ENCODE results near the gene DDX41. TPM values are rescaled to one million over a fixed set of nuclear protein-coding genes. Genes with fewer than 3 reads are reported as not detected.

Gene DDX41
- total and polyA plus RNA-seq, 2 of the 13 experiments (the other 11 are each of a cell fraction or from before 2014, with no cell fraction given), result 62.8 to 105 TPM

DNA sequence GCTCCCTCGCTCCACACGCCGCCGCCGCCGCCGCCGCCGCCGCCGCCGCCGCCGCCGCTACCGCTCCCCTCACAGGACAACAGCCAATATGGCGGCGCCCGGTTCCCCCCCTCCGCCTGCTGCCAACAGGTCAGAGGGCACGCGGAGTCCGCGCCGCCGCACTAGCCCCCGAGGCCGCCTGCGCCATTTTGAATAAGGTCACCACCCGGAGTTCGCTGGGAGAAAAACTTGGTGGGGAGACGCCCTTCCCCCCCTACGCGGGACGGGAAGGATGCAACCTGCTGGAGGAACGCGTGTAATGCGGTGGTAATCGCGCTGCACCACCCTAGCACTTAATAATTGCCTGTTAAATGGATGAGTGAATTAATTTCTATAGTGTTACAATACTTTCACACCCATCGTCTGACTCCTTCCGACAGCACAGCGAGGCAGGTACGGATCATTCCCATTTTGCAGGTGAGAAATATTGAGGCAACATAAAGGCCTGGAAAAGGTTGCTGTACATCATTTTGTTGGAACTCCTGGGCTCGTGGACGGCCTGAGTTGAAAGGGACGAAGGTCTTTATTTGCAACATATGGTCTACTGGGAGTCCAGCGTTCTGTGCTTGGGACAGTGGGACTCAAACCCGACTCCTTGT lies 37.8 kb upstream of the DDX41 start, which contains the start of gene FAM193B (continued):
- TF ChIP-seq SIN3A (IDR thresholded peaks at IDR 0.05; ENCODE audit: borderline replicate concordance, low read depth, low read length), result peak; percentile 54; the same call in 1 of the 2 replicates
- TF ChIP-seq, protein P1, sequence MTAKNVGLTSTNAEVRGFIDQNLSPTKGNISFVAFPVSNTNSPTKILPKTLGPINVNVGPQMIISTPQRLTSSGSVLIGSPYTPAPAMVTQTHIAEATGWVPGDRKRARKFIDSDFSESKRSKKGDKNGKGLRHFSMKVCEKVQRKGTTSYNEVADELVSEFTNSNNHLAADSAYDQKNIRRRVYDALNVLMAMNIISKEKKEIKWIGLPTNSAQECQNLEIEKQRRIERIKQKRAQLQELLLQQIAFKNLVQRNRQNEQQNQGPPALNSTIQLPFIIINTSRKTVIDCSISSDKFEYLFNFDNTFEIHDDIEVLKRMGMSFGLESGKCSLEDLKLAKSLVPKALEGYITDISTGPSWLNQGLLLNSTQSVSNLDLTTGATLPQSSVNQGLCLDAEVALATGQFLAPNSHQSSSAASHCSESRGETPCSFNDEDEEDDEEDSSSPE (CRISPR knock-in tag; IDR thresholded peaks at IDR 0.05), result peak; percentile 50; the same call in 1 of the 2 replicates
- TF ChIP-seq PHF21A (CRISPR knock-in tag; IDR thresholded peaks at IDR 0.05), result 0 out of 2 replicates have a peak, but pooled peaks have one; percentile 29
- TF ChIP-seq CREB1 (IDR thresholded peaks at IDR 0.05), result no peak
- peak; percentile 59 for TF ChIP-seq CREB1 (CRISPR knock-in tag; IDR thresholded peaks at IDR 0.05)
- peak; percentile 68 for TF ChIP-seq RBFOX2 (IDR thresholded peaks at IDR 0.05; ENCODE audit: low read depth, low read length)
- TF ChIP-seq YEATS2 (CRISPR knock-in tag; IDR thresholded peaks at IDR 0.05; ENCODE audit: borderline replicate concordance), result peak; percentile 60; the same call in 1 of the 2 replicates
- peak; percentile 53; the same call in 1 of the 2 replicates for TF ChIP-seq ERF (CRISPR knock-in tag; IDR thresholded peaks at IDR 0.05)
- TF ChIP-seq, protein P2, sequence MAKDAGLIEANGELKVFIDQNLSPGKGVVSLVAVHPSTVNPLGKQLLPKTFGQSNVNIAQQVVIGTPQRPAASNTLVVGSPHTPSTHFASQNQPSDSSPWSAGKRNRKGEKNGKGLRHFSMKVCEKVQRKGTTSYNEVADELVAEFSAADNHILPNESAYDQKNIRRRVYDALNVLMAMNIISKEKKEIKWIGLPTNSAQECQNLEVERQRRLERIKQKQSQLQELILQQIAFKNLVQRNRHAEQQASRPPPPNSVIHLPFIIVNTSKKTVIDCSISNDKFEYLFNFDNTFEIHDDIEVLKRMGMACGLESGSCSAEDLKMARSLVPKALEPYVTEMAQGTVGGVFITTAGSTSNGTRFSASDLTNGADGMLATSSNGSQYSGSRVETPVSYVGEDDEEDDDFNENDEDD (CRISPR knock-in tag; IDR thresholded peaks at IDR 0.05; ENCODE audit: borderline replicate concordance), result 0 out of 2 replicates have a peak, but pooled peaks have one; percentile 31
- no peak for TF ChIP-seq NR1H2 (CRISPR knock-in tag; IDR thresholded peaks at IDR 0.05; ENCODE audit: borderline replicate concordance, low read depth)
- TF ChIP-seq, protein P3, sequence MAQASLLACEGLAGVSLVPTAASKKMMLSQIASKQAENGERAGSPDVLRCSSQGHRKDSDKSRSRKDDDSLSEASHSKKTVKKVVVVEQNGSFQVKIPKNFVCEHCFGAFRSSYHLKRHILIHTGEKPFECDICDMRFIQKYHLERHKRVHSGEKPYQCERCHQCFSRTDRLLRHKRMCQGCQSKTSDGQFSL (CRISPR knock-in tag; IDR thresholded peaks at IDR 0.05), result peak; percentile 96
- TF ChIP-seq CC2D1A (CRISPR knock-in tag; IDR thresholded peaks at IDR 0.05), result no peak
- TF ChIP-seq ZFP36L2 (CRISPR knock-in tag; IDR thresholded peaks at IDR 0.05), result no peak
- no peak for TF ChIP-seq DNMT3B (CRISPR knock-in tag; conservative IDR thresholded peaks at IDR 0.05)
- 0 out of 2 replicates have a peak, but pooled peaks have one; percentile 35 for TF ChIP-seq ZNF598 (CRISPR knock-in tag; IDR thresholded peaks at IDR 0.05; ENCODE audit: borderline replicate concordance)
- TF ChIP-seq, protein P4, sequence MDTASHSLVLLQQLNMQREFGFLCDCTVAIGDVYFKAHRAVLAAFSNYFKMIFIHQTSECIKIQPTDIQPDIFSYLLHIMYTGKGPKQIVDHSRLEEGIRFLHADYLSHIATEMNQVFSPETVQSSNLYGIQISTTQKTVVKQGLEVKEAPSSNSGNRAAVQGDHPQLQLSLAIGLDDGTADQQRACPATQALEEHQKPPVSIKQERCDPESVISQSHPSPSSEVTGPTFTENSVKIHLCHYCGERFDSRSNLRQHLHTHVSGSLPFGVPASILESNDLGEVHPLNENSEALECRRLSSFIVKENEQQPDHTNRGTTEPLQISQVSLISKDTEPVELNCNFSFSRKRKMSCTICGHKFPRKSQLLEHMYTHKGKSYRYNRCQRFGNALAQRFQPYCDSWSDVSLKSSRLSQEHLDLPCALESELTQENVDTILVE (CRISPR knock-in tag; IDR thresholded peaks at IDR 0.05), result peak; percentile 89; the same call in 1 of the 2 replicates
- TF ChIP-seq ZNF354B (CRISPR knock-in tag; IDR thresholded peaks at IDR 0.05), result 0 out of 2 replicates have a peak, but pooled peaks have one; percentile 6
- 0 out of 2 replicates have a peak, but pooled peaks have one; percentile 23 for TF ChIP-seq SMAD3 (CRISPR knock-in tag; IDR thresholded peaks at IDR 0.05)
- no peak for TF ChIP-seq ZNF383 (CRISPR knock-in tag; IDR thresholded peaks at IDR 0.05; ENCODE audit: borderline replicate concordance)
- no peak for TF ChIP-seq ZNF430 (CRISPR knock-in tag; IDR thresholded peaks at IDR 0.05)
- TF ChIP-seq, protein P5, sequence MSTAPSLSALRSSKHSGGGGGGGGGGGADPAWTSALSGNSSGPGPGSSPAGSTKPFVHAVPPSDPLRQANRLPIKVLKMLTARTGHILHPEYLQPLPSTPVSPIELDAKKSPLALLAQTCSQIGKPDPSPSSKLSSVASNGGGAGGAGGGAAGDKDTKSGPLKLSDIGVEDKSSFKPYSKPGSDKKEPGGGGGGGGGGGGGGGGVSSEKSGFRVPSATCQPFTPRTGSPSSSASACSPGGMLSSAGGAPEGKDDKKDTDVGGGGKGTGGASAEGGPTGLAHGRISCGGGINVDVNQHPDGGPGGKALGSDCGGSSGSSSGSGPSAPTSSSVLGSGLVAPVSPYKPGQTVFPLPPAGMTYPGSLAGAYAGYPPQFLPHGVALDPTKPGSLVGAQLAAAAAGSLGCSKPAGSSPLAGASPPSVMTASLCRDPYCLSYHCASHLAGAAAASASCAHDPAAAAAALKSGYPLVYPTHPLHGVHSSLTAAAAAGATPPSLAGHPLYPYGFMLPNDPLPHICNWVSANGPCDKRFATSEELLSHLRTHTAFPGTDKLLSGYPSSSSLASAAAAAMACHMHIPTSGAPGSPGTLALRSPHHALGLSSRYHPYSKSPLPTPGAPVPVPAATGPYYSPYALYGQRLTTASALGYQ (CRISPR knock-in tag; IDR thresholded peaks at IDR 0.05), result 0 out of 2 replicates have a peak, but pooled peaks have one; percentile 40
- TF ChIP-seq, protein P6, sequence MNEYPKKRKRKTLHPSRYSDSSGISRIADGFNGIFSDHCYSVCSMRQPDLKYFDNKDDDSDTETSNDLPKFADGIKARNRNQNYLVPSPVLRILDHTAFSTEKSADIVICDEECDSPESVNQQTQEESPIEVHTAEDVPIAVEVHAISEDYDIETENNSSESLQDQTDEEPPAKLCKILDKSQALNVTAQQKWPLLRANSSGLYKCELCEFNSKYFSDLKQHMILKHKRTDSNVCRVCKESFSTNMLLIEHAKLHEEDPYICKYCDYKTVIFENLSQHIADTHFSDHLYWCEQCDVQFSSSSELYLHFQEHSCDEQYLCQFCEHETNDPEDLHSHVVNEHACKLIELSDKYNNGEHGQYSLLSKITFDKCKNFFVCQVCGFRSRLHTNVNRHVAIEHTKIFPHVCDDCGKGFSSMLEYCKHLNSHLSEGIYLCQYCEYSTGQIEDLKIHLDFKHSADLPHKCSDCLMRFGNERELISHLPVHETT (CRISPR knock-in tag; conservative IDR thresholded peaks at IDR 0.05), result peak; percentile 80; the same call in 1 of the 2 replicates
- no peak for TF ChIP-seq MAFG (CRISPR knock-in tag; IDR thresholded peaks at IDR 0.05)
- peak; percentile 28; the same call in 1 of the 2 replicates for TF ChIP-seq SOX5 (CRISPR knock-in tag; IDR thresholded peaks at IDR 0.05; ENCODE audit: borderline replicate concordance)

All from HepG2 (cell line).